Neuron (in vitro differentiated cells): Measurements from ENCODE around the gene ZBTB47.

Source experiments
- H2AFZ ChIP-seq: one replicate; pipeline ENCODE4 v1.6.1; 2013; ENCODE audit warnings: low read depth, mild to moderate bottlenecking, inconsistent platforms, low read length, moderate library complexity
- H3K27me3 ChIP-seq: one replicate; pipeline ENCODE4 v1.6.1; 2013; ENCODE audit warnings: low read length; ENCODE audit not compliant: insufficient read depth
- H3K36me3 ChIP-seq: one replicate; pipeline ENCODE4 v1.6.1; 2013; ENCODE audit warnings: low read length; ENCODE audit not compliant: insufficient read depth
- H3K4me1 ChIP-seq: one replicate; pipeline ENCODE4 v1.6.1; 2013; ENCODE audit warnings: low read length; ENCODE audit not compliant: insufficient read depth
- H3K4me3 ChIP-seq: 2 replicates; pipeline ENCODE4 v1.5.1; 2013; ENCODE audit warnings: mild to moderate bottlenecking, low read length, moderate library complexity
- H3K9me3 ChIP-seq: one replicate; pipeline ENCODE4 v1.6.1; 2013; ENCODE audit warnings: low read length

Gene ZBTB47

GRCh38 chr3:42713747-42714146 is 60.2 kb downstream of the ZBTB47 start:
- H3K4me3 ChIP-seq: no peak overlapping the region
- no peaks in the 10 kb centered on the region for H3K27me3 ChIP-seq
- H3K9me3 ChIP-seq: no peaks in the 10 kb centered on the region
- H2AFZ ChIP-seq: no peak overlapping the region
- no peaks in the 10 kb centered on the region for H3K36me3 ChIP-seq
- no peaks in the 10 kb centered on the region for H3K4me1 ChIP-seq

- Histone ChIP-seq H3K4me1 (no peaks in the 10 kb centered on the region), H3K4me3 (no peak overlapping the region), H3K36me3 (no peaks in the 10 kb centered on the region), H3K27me3 (no peaks in the 10 kb centered on the region), H3K9me3 (no peaks in the 10 kb centered on the region), H2AFZ (no peak overlapping the region)
Observed at GRCh38 chr3:42714171-42714852, 60.8 kb downstream of the ZBTB47 start.
